K562 (cell line): Measurements from ENCODE around the gene MRGPRF. TPM values are rescaled to one million over a fixed set of nuclear protein-coding genes. Genes with fewer than 3 reads are reported as not detected.

Experiments
- ATAC-seq: fragments of 200-7000 bp; cut with Tn5 transposase; 3 replicates; pipeline ENCODE4 v1.9.1; 2020; ENCODE audit warnings: moderate library complexity
- BruUV-seq: library from RNA; stranded (reverse); fragments of 400-500 nt; replicated peaks from 2 replicates; lab custom pipeline; 2021; lab: Mats Ljungman, UMichigan
- CTCF ChIA-PET: fragments of 300-600 bp; formaldehyde crosslinking; extraction: SDS; loops from one replicate; lab custom pipeline; 2021; ENCODE audit warnings: low intra/inter-chr PET ratio; lab: Yijun Ruan, JAX
- POLR2A ChIA-PET: fragments of 300-600, 350-650 bp; sonication (Branson Sonifier 250); formaldehyde crosslinking; extraction: SDS; loops from one replicate; lab custom pipeline; 2021; ENCODE audit warnings: antibody characterized with exemption, inconsistent platforms; lab: Yijun Ruan, JAX
- DNase-seq, 4 experiments: peaks; one replicate each; pipeline versions ENCODE4 v3.0.0 to v3.0.0-alpha.2; 2011 to 2018; ENCODE audit warnings: low spot score in 3 of 4, mixed read lengths in 3 of 4; ENCODE audit errors: extremely low read depth in 1 of 4
- FAIRE-seq: peaks from 2 replicates; lab custom pipeline; 2011; peaks lifted over from hg19 to GRCh38; lab: Jason Lieb, UNC
- H2AFZ ChIP-seq: 2 replicates; pipeline ENCODE4 v1.6.0; 2011; ENCODE audit warnings: low read depth, low read length, control low read depth, inconsistent platforms
- H3K27ac ChIP-seq: fragments of 200-600 bp; 3 replicates; pipeline ENCODE4 v1.8.0; 2011; ENCODE audit warnings: low read depth, mild to moderate bottlenecking, control low read depth, inconsistent platforms, low read length, moderate library complexity, mixed read lengths; ENCODE audit errors: extremely low read depth
- H3K27me3 ChIP-seq, 2 experiments: fragments of 300-600 bp in 1 of 2; 2 replicates in 1 of 2; 3 replicates in 1 of 2; pipeline versions ENCODE4 v1.6.0 to v1.8.0; 2011; ENCODE audit warnings: inconsistent platforms in 2 of 2, low read length in 2 of 2, mild to moderate bottlenecking in 1 of 2, mixed read lengths in 1 of 2, moderate library complexity in 1 of 2; ENCODE audit not compliant: control insufficient read depth in 2 of 2, insufficient read depth in 2 of 2
- H3K36me3 ChIP-seq: fragments of 300-600 bp; 3 replicates; pipeline ENCODE4 v1.8.0; 2011; ENCODE audit warnings: mild to moderate bottlenecking, low read length, inconsistent platforms; ENCODE audit not compliant: control insufficient read depth, insufficient read depth
- H3K4me1 ChIP-seq, 2 experiments: fragments of 200-600 bp in 1 of 2; replicated peaks in 1 of 2; 2 replicates in 1 of 2; 3 replicates in 1 of 2; pipeline versions ENCODE4 v1.5.1 to v1.8.0; 2011; ENCODE audit warnings: inconsistent platforms in 2 of 2, low read length in 2 of 2, mild to moderate bottlenecking in 1 of 2, mixed read lengths in 1 of 2, moderate library complexity in 1 of 2; ENCODE audit not compliant: control insufficient read depth in 2 of 2, insufficient read depth in 2 of 2
- H3K4me2 ChIP-seq: 2 replicates; pipeline ENCODE4 v1.6.1; 2011; ENCODE audit warnings: low read length, control low read depth, inconsistent platforms, mixed read lengths; ENCODE audit not compliant: insufficient read depth
- H3K4me3 ChIP-seq: fragments of 200-600 bp; sonication (generic), shearing (Covaris generic); 2 replicates; pipeline ENCODE4 v1.5.1; 2016; ENCODE audit warnings: control low read depth, inconsistent platforms
- H3K79me2 ChIP-seq: fragments of 200-600 bp; 3 replicates; pipeline ENCODE4 v1.8.0; 2011; ENCODE audit warnings: low read length, inconsistent platforms; ENCODE audit not compliant: control insufficient read depth, insufficient read depth
- H3K9ac ChIP-seq, 2 experiments: 2 replicates each; pipeline versions ENCODE4 v1.6.0 to v1.6.1; 2011; ENCODE audit warnings: low read depth in 2 of 2, low read length in 2 of 2, control low read depth in 1 of 2, inconsistent platforms in 1 of 2, mild to moderate bottlenecking in 1 of 2, mixed read lengths in 1 of 2; ENCODE audit not compliant: insufficient read depth in 1 of 2
- H3K9me1 ChIP-seq: one replicate; pipeline ENCODE4 v1.6.0; 2011; ENCODE audit warnings: inconsistent platforms, mild to moderate bottlenecking, low read length, moderate library complexity; ENCODE audit not compliant: control insufficient read depth, insufficient read depth
- H3K9me3 ChIP-seq: replicated peaks from 2 replicates; pipeline ENCODE4 v1.5.1; 2011; ENCODE audit warnings: low read depth, low read length, inconsistent platforms; ENCODE audit not compliant: control insufficient read depth, insufficient read depth
- H4K20me1 ChIP-seq: replicated peaks from 2 replicates; pipeline ENCODE4 v1.6.1; 2011; ENCODE audit warnings: low read length, inconsistent platforms, mixed read lengths; ENCODE audit not compliant: control insufficient read depth, insufficient read depth
- HDAC2 ChIP-seq: fragments of 450-650 bp; IDR thresholded peaks from 2 replicates; pipeline ENCODE4 v1.6.1; 2016; ENCODE audit warnings: mild to moderate bottlenecking
- HDAC8 ChIP-seq: fragments of 450-650 bp; IDR thresholded peaks from 2 replicates; pipeline ENCODE4 v1.6.1; 2016; ENCODE audit warnings: mild to moderate bottlenecking, missing genetic modification characterization, moderate library complexity, missing compliant biosample characterization
- KDM5B ChIP-seq: fragments of 200-600 bp; sonication (generic); IDR thresholded peaks from 2 replicates; pipeline ENCODE4 v1.6.1; 2012; ENCODE audit warnings: low read depth, mild to moderate bottlenecking, moderate library complexity, low read length, control low read depth, inconsistent platforms; ENCODE audit not compliant: insufficient replicate concordance
- KLF10 ChIP-seq: fragments of 250-450 bp; sonication (Bioruptor Pico); IDR thresholded peaks from 2 replicates; pipeline ENCODE4 v1.6.1; 2021; ENCODE audit warnings: matching md5 sums
- MCM3 ChIP-seq: fragments of 450-650 bp; IDR thresholded peaks from 2 replicates; pipeline ENCODE4 v1.6.1; 2016
- POLR2G ChIP-seq: fragments of 200-400 bp; formaldehyde crosslinking; IDR thresholded peaks from 2 replicates; pipeline ENCODE4 v1.6.1; 2017; ENCODE audit warnings: low read depth, mild to moderate bottlenecking, antibody characterized with exemption, low read length, moderate library complexity
- SAP30 ChIP-seq: fragments of 200-600 bp; sonication (generic); IDR thresholded peaks from 2 replicates; pipeline ENCODE4 v1.6.1; 2012; ENCODE audit warnings: borderline replicate concordance, low read depth, mild to moderate bottlenecking, moderate library complexity, low read length, control low read depth, inconsistent platforms; ENCODE audit not compliant: insufficient read depth, poor library complexity, severe bottlenecking
- TCF3 ChIP-seq: sonication (generic); formaldehyde crosslinking; IDR thresholded peaks from 2 replicates; pipeline ENCODE4 v1.4.0; 2020; ENCODE audit warnings: mild to moderate bottlenecking, missing genetic modification reagents
- ZNF165 ChIP-seq: fragments of 250-450 bp; sonication (Bioruptor Pico); IDR thresholded peaks from 2 replicates; pipeline ENCODE4 v1.4.0; 2020; ENCODE audit warnings: borderline replicate concordance
- ZNF24 ChIP-seq: fragments of 450-650 bp; IDR thresholded peaks from 2 replicates; pipeline ENCODE4 v1.6.1; 2016
- ZNF589 ChIP-seq: fragments of 200-800 bp; sonication (Bioruptor generic); IDR thresholded peaks from 2 replicates; pipeline ENCODE4 v1.6.1; 2016; ENCODE audit warnings: low read depth, missing genetic modification characterization, missing compliant biosample characterization
- ZSCAN29 ChIP-seq: fragments of 450-650 bp; IDR thresholded peaks from 2 replicates; pipeline ENCODE4 v1.6.1; 2017
- WGBS: fragments of 100-300 bp; shearing (Covaris generic); methylation state at CpG from one replicate; pipeline ENCODE4 v1.1.6; 2016; ENCODE audit warnings: low coverage, mixed read lengths; ENCODE audit not compliant: insufficient coverage; ENCODE audit errors: missing lambda C conversion rate; 5-methylcytosine and 5-hydroxymethylcytosine counted together
- in situ Hi-C: fragments of 300-500 bp; cut with MboI; formaldehyde crosslinking; loops from 4 replicates; pipeline ENCODE4 v1.15.0; 2018; ENCODE audit warnings: inconsistent platforms, mixed read lengths
- intact Hi-C: fragments of 100-400 bp; cut with micrococcal nuclease; formaldehyde crosslinking; loops from 2 replicates; pipeline ENCODE4 v1.14.2; 2022
- polyA plus RNA-seq, 8 experiments: library from polyadenylated mRNA; depleted of rRNA in 4 of 8; stranded (reverse) in 5 of 8; unstranded in 3 of 8; fragments of >200 nt; fragmentation: Nextera tagmentation in 2 of 8; fragmentation: Illumina TruSeq in 1 of 8; extraction: Ambion mirVana in 2 of 8; extraction: Trizol in 1 of 8; gene quantifications; 2 replicates each; pipeline versions ENCODE4 v1.2.1 to v1.2.3, GENCODE V29; 2011 to 2014; ENCODE audit warnings: inconsistent platforms in 1 of 8, missing spikeins in 1 of 8
- total RNA-seq, 7 experiments: library from RNA; depleted of rRNA in 6 of 7; stranded (reverse); fragments of >200 nt in 6 of 7; fragmentation: Illumina TruSeq in 2 of 7; extraction: Trizol in 2 of 7; gene quantifications; 2 replicates each; pipeline versions ENCODE4 v1.2.1 to v1.2.3, GENCODE V29; 2011 to 2021; ENCODE audit warnings: low replicate concordance in 1 of 7

Gene MRGPRF
- total and polyA plus RNA-seq, 9 of the 15 experiments (the other 6 are each of a cell fraction or from before 2014, with no cell fraction given), result not detected

- no peak overlapping the region for H3K4me2 ChIP-seq
- no peaks in the 10 kb centered on the region for H3K9me3 ChIP-seq
- H3K9ac ChIP-seq, result no peak overlapping the region
- 84% methylated on average over 28 of the region's 35 CpGs for WGBS
- H2AFZ ChIP-seq, result no peak overlapping the region
- in situ Hi-C loops, result no loop called here
- ChIA-PET POLR2A (no interaction called here), CTCF (no interaction called here)
- peaks cover 0 to 44% of the 10 kb centered on the region in 2 experiments; a peak in 3 of 5 replicates for H3K4me1 ChIP-seq
- ATAC-seq (no peak), FAIRE-seq (no peak), DNase-seq (no peak)
- no peak overlapping the region for H3K27ac ChIP-seq
- no peaks in the 10 kb centered on the region for H3K9me1 ChIP-seq
- no peak overlapping the region for H3K4me3 ChIP-seq
- intact Hi-C loops, result no loop called here
- H3K36me3 ChIP-seq, result no peaks in the 10 kb centered on the region; the same call in 2 of the 3 replicates
- H3K27me3 ChIP-seq, result no peaks in the 10 kb centered on the region
- TF ChIP-seq POLR2G (0 out of 2 replicates have a peak, but pooled peaks have one; percentile 7), KDM5B (no peak), SAP30 (no peak)
- BruUV-seq, result no TSS peak
- H3K79me2 ChIP-seq, result peaks cover 12% of the 10 kb centered on the region
- peaks cover 9% of the 10 kb centered on the region; the same call in 1 of the 2 replicates for H4K20me1 ChIP-seq
These were observed 40.7 kb upstream of the MRGPRF start for GRCh38 chr11:69053546-69054396.

DNA sequence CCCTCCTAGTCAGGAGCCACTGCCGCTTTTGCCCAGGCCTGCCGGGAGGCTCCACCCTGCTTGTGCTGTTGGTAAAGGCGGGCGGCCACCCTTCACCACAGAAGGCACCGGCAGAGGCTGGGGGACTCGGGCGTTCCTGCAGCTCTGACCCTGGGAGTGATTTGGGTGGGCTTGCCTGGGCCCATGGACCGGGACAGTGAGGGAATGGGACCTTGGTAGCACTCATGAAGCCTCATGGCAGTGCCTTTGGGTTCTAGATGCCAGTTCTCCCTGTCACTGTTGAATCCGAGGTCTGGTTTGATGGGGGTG is 40.1 kb upstream of the MRGPRF start:
- no peaks in the 10 kb centered on the region for H3K27me3 ChIP-seq
- CTCF ChIA-PET, result no interaction called here
- peaks cover 12% of the 10 kb centered on the region for H3K79me2 ChIP-seq
- no peaks in the 10 kb centered on the region for H3K9me3 ChIP-seq
- no peak for DNase-seq
- H3K36me3 ChIP-seq, result no peaks in the 10 kb centered on the region; the same call in 2 of the 3 replicates
- no peak for ATAC-seq
- peaks cover 8% of the 10 kb centered on the region; the same call in 1 of the 2 replicates for H4K20me1 ChIP-seq
- no TSS peak for BruUV-seq
- H3K4me1 ChIP-seq, result peaks cover 4 to 39% of the 10 kb centered on the region in 2 experiments; a peak in 4 of 5 replicates
- TF ChIP-seq HDAC2 (no peak), TCF3 (CRISPR knock-in tag) (no peak), ZNF589 (CRISPR knock-in tag) (no peak), KLF10 (CRISPR knock-in tag) (no peak), HDAC8 (tag) (no peak), ZNF24 (no peak), MCM3 (no peak), ZNF165 (CRISPR knock-in tag) (no peak), ZSCAN29 (no peak)
- TF ChIP-seq, all 486 proteins: peak for 0
- H3K4me2 ChIP-seq, result no peak overlapping the region
- H3K9ac ChIP-seq, result no peak overlapping the region
- in situ Hi-C loops, result no loop called here
- H2AFZ ChIP-seq, result no peak overlapping the region
- 75% methylated on average over 9 of the region's 9 CpGs for WGBS
- H3K9me1 ChIP-seq, result no peaks in the 10 kb centered on the region
- H3K4me3 ChIP-seq, result no peak overlapping the region
- H3K27ac ChIP-seq, result no peak overlapping the region
- intact Hi-C loops, result no loop called here
- POLR2A ChIA-PET, result interaction anchor here (0.5 to 1.1 kb wide), 3 partner anchors 13 to 800 kb away, joined by 3 read pairs; no protein-coding TSS in a partner anchor
- FAIRE-seq, result no peak
